Right lobe of liver (tissue), 6 donors: ENCODE data around the gene TEX22. TPM values are rescaled to one million over a fixed set of nuclear protein-coding genes. Genes with fewer than 3 reads are reported as not detected.

ENCODE experiments used
- ATAC-seq, 4 donors: fragments of 200-7000 bp; cut with Tn5 transposase; one replicate each; pipeline ENCODE4 v1.9.1; 2020; ENCODE audit warnings: mild to moderate bottlenecking in 4 of 4, moderate library complexity in 4 of 4
- DNase-seq, 3 donors: peaks; one replicate each; pipeline ENCODE4 v3.0.0-alpha.2; 2020
- H3K27ac ChIP-seq, 3 donors: fragments of 200-600 bp; one replicate each; pipeline ENCODE4 v1.8.0; 2022
- H3K27me3 ChIP-seq, 2 donors: fragments of 200-600 bp; one replicate each; pipeline ENCODE4 v1.8.0; 2022
- H3K36me3 ChIP-seq, 4 donors: fragments of 200-600 bp; sonication (generic) in 1 of 4; one replicate each; pipeline versions ENCODE4 v1.5.1 to v1.8.0; 2017 to 2022; ENCODE audit warnings: control low read depth in 1 of 4
- H3K4me1 ChIP-seq, 4 donors: fragments of 200-600 bp; sonication (generic) in 1 of 4; one replicate each; pipeline versions ENCODE4 v1.5.1 to v1.8.0; 2017 to 2022; ENCODE audit warnings: control low read depth in 1 of 4
- H3K4me3 ChIP-seq, 3 donors: fragments of 200-600 bp; one replicate each; pipeline ENCODE4 v1.8.0; 2022
- H3K9me3 ChIP-seq, 4 donors: fragments of 200-600 bp; sonication (generic) in 1 of 4; one replicate each; pipeline versions ENCODE4 v1.5.1 to v1.8.0; 2017 to 2022; ENCODE audit warnings: control low read depth in 1 of 4
- POLR2A ChIP-seq: fragments of 450-650 bp; IDR thresholded peaks from one replicate; pipeline ENCODE4 v1.6.1; 2017; ENCODE audit warnings: antibody characterized with exemption, mild to moderate bottlenecking
- WGBS: methylation state at CpG from one replicate; pipeline ENCODE4 v1.1.6; 2018; ENCODE audit warnings: low coverage, low lambda C conversion rate; ENCODE audit not compliant: insufficient coverage; ENCODE audit errors: missing lambda C conversion rate; 5-methylcytosine and 5-hydroxymethylcytosine counted together
- intact Hi-C, 2 donors: fragments of 100-400 bp; cut with DNase I; formaldehyde crosslinking; loops; one replicate each; pipeline versions ENCODE4 v1.11.2 to v1.14.1; 2022
- total RNA-seq, 6 experiments: library from RNA; depleted of rRNA in 2 of 6; stranded (reverse); fragments of >200 nt in 2 of 6; fragmentation: NEBNext Ultra II Directional in 3 of 6; extraction: Animal tissue kit (Norgen Biotek cat#: 25700) in 3 of 6; gene quantifications; one replicate each; pipeline versions ENCODE4 v1.1.0 to v1.2.4, GENCODE V29; 2016 to 2023
- TF ChIP-seq, protein P1 (sequence below), 4 donors: fragments of 200-600 bp in 3 of 4; fragments of 450-650 bp in 1 of 4; IDR thresholded peaks; one replicate each; pipeline versions ENCODE4 v1.5.1 to v1.8.0; 2016 to 2022; ENCODE audit warnings: antibody characterized with exemption in 4 of 4, mild to moderate bottlenecking in 2 of 4
- donor health status: DM: no; HTN: yes; CAD: no.
- donor health status: DM: no; HTN: no; CAD: no.
- donor health status: DM: no; HTN: no; CAD: no.
- donor health status: DM: no; HTN: yes; CAD: no.
- donor health status: DM: no; HTN: yes; CAD: no.

TEX22 gene
- total RNA-seq, 6 experiments from 2014 or later, result 0.07 to 0.44 (median 0.35) TPM; not detected in 3

- H3K27me3 ChIP-seq, result no peaks in the 10 kb centered on the region
- intact Hi-C loops, result no loop called here
- no peaks in the 10 kb centered on the region for H3K4me1 ChIP-seq
- H3K27ac ChIP-seq, result no peak overlapping the region
- no peaks in the 10 kb centered on the region for H3K9me3 ChIP-seq
- ATAC-seq (no peak), DNase-seq (no peak)
- no peak overlapping the region for H3K4me3 ChIP-seq
- H3K36me3 ChIP-seq, result no peaks in the 10 kb centered on the region
- WGBS, result 89% methylated on average over 3 of the region's 12 CpGs
- no peak for TF ChIP-seq POLR2A
- TF ChIP-seq, protein P1, sequence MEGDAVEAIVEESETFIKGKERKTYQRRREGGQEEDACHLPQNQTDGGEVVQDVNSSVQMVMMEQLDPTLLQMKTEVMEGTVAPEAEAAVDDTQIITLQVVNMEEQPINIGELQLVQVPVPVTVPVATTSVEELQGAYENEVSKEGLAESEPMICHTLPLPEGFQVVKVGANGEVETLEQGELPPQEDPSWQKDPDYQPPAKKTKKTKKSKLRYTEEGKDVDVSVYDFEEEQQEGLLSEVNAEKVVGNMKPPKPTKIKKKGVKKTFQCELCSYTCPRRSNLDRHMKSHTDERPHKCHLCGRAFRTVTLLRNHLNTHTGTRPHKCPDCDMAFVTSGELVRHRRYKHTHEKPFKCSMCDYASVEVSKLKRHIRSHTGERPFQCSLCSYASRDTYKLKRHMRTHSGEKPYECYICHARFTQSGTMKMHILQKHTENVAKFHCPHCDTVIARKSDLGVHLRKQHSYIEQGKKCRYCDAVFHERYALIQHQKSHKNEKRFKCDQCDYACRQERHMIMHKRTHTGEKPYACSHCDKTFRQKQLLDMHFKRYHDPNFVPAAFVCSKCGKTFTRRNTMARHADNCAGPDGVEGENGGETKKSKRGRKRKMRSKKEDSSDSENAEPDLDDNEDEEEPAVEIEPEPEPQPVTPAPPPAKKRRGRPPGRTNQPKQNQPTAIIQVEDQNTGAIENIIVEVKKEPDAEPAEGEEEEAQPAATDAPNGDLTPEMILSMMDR (IDR thresholded peaks at IDR 0.05), result no peak
Observed at GRCh38 chr14:105442834-105443233, 44.5 kb downstream of the TEX22 start.

DNA sequence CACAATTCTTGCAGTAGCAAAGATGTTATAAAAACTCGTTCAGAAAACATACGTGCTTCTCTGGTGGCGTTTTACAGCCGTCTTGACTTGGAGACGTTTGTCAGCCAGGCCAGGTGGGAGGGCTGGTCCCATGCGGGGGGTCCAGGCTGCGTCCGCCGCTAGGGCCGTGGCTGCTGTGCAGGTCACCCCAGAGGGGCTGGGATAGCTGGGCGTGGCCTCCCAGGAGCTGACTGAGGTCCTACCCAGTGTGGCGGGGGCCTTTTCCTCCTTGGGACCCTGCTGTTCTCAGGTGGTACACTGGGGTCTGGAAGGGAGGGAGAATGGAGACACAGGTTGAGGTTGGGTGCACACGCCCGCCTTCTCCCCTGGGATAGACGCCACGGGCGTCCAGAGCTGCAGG lies 46.5 kb downstream of the TEX22 start:
- Histone ChIP-seq H3K27ac (no peak overlapping the region), H3K4me1 (no peaks in the 10 kb centered on the region), H3K27me3 (no peaks in the 10 kb centered on the region), H3K4me3 (no peak overlapping the region), H3K36me3 (no peaks in the 10 kb centered on the region), H3K9me3 (no peaks in the 10 kb centered on the region)
- TF ChIP-seq POLR2A, result no peak
- TF ChIP-seq, protein P1 (IDR thresholded peaks at IDR 0.05), result no peak
- intact Hi-C loops, result no loop called here
- WGBS, result no CpG with 5 or more reads among the region's 17 CpGs
- DNase-seq, result no peak
- no peak for ATAC-seq

DNA sequence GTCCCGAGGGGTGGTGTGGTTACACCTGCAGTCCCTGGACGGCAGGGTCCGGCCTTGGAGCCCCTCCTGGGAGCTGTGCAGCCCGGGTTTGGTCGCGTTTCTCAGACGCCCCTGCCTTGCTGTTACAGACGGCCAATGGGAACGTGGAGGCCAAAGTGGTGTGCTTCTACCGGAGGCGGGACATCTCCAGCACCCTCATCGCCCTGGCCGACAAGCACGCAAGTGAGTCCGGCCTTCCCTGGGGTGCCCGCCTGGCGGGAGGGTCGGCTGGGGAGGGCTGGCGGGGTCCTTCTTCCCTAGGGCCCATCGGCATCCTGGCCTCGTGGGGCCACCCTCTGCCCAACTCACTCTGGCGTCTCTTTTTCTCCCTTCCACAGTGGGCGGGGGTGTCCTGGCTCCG lies 47.0 kb downstream of the TEX22 start:
- ATAC-seq (no peak), DNase-seq (peak in 1 of 3 donors; percentile 50)
- no CpG with 5 or more reads among the region's 24 CpGs for WGBS
- intact Hi-C loops, result no loop called here
- H3K36me3 ChIP-seq, result peaks cover 0 to 3% (median 0%) of the 10 kb centered on the region in 4 donors
- no peaks in the 10 kb centered on the region for H3K9me3 ChIP-seq
- TF ChIP-seq, protein P1 (IDR thresholded peaks at IDR 0.05), result no peak
- no peak for TF ChIP-seq POLR2A
- H3K27ac ChIP-seq, result no peak overlapping the region
- H3K27me3 ChIP-seq, result no peaks in the 10 kb centered on the region
- no peaks in the 10 kb centered on the region for H3K4me1 ChIP-seq
- H3K4me3 ChIP-seq, result no peak overlapping the region

- H3K9me3 ChIP-seq, result no peaks in the 10 kb centered on the region
- intact Hi-C loops, result no loop called here
- no peaks in the 10 kb centered on the region for H3K27me3 ChIP-seq
- no peak for ATAC-seq
- H3K27ac ChIP-seq, result no peak overlapping the region
- TF ChIP-seq, protein P1 (IDR thresholded peaks at IDR 0.05), result no peak
- TF ChIP-seq POLR2A, result no peak
- no peak for DNase-seq
- H3K4me1 ChIP-seq, result no peaks in the 10 kb centered on the region
- 80% methylated on average over 2 of the region's 26 CpGs for WGBS
- peaks cover 0 to 5% (median 0%) of the 10 kb centered on the region in 4 donors for H3K36me3 ChIP-seq
- H3K4me3 ChIP-seq, result no peak overlapping the region
Observed at GRCh38 chr14:105445901-105446845, 47.8 kb downstream of the TEX22 start.
